K562 (cell line): ENCODE measurements around the gene LRIF1. TPM values are rescaled to one million over a fixed set of nuclear protein-coding genes. Genes with fewer than 3 reads are reported as not detected.

Experiments used
- ARID1B ChIP-seq: fragments of 450-650 bp; IDR thresholded peaks from 2 replicates; pipeline ENCODE4 v1.6.1; 2016; ENCODE audit warnings: antibody characterized with exemption, mild to moderate bottlenecking, inconsistent platforms
- ARID3A ChIP-seq: IDR thresholded peaks from 2 replicates; pipeline ENCODE4 v1.6.1; 2012; ENCODE audit warnings: low read depth, low read length, improper control_type of control experiment, borderline replicate concordance
- ATF1 ChIP-seq, 2 experiments: fragments of 450-650 bp in 1 of 2; IDR thresholded peaks; 2 replicates each; pipeline ENCODE4 v1.6.1; 2016; ENCODE audit warnings: missing compliant biosample characterization in 1 of 2, missing genetic modification characterization in 1 of 2
- E2F3 ChIP-seq: fragments of 250-450 bp; sonication (Bioruptor Pico); IDR thresholded peaks from 2 replicates; pipeline ENCODE4 v1.4.0; 2020; ENCODE audit warnings: mild to moderate bottlenecking
- ESRRB ChIP-seq: fragments of 250-450 bp; sonication (Bioruptor Pico); IDR thresholded peaks from 2 replicates; pipeline ENCODE4 v1.5.0; 2020; ENCODE audit warnings: mild to moderate bottlenecking, moderate library complexity, borderline replicate concordance
- FOXA3 ChIP-seq, 2 experiments: fragments of 450-650 bp in 1 of 2; sonication (generic) in 1 of 2; formaldehyde crosslinking; IDR thresholded peaks in 1 of 2; conservative IDR thresholded peaks in 1 of 2; 2 replicates each; pipeline versions ENCODE4 v1.4.0 to v1.8.0; 2020 to 2022; ENCODE audit warnings: mild to moderate bottlenecking in 2 of 2, missing genetic modification reagents in 1 of 2
- GABPA ChIP-seq: fragments of 200-800 bp; sonication (Bioruptor generic); conservative IDR thresholded peaks from 2 replicates; pipeline ENCODE4 v1.6.1; 2016; ENCODE audit warnings: low read depth, missing genetic modification characterization, missing compliant biosample characterization
- HDAC1 ChIP-seq, 2 experiments: fragments of 450-650 bp; IDR thresholded peaks; 2 replicates each; pipeline ENCODE4 v1.6.1; 2016 to 2017; ENCODE audit warnings: inconsistent platforms in 1 of 2, mild to moderate bottlenecking in 1 of 2, moderate library complexity in 1 of 2
- KLF1 ChIP-seq: fragments of 450-650 bp; IDR thresholded peaks from 2 replicates; pipeline ENCODE4 v1.6.1; 2016; ENCODE audit warnings: missing genetic modification characterization, missing compliant biosample characterization
- MCM2 ChIP-seq: fragments of 450-650 bp; IDR thresholded peaks from 2 replicates; pipeline ENCODE4 v1.6.1; 2017; ENCODE audit warnings: low read depth, mild to moderate bottlenecking
- MTA2 ChIP-seq: fragments of 450-650 bp; IDR thresholded peaks from 2 replicates; pipeline ENCODE4 v1.6.1; 2016; ENCODE audit warnings: low read depth
- NCOR1 ChIP-seq: fragments of 450-650 bp; IDR thresholded peaks from 2 replicates; pipeline ENCODE4 v1.6.1; 2016; ENCODE audit warnings: mild to moderate bottlenecking, moderate library complexity
- NFE2 ChIP-seq: IDR thresholded peaks from 2 replicates; pipeline ENCODE4 v1.6.1; 2014; ENCODE audit warnings: antibody characterized with exemption, low read depth
- NFRKB ChIP-seq: fragments of 450-650 bp; IDR thresholded peaks from 2 replicates; pipeline ENCODE4 v1.6.1; 2016; ENCODE audit warnings: low read depth
- POLR2A ChIP-seq: fragments of 450-650 bp; conservative IDR thresholded peaks from 2 replicates; pipeline ENCODE4 v1.6.1; 2016
- REST ChIP-seq, 2 experiments: fragments of 450-650 bp; formaldehyde crosslinking in 1 of 2; IDR thresholded peaks; 2 replicates each; pipeline versions ENCODE4 v1.4.0 to v1.6.1; 2014 to 2020; ENCODE audit warnings: mild to moderate bottlenecking in 2 of 2, borderline replicate concordance in 1 of 2, low read depth in 1 of 2
- TEAD1 ChIP-seq, 2 experiments: fragments of 450-650 bp in 1 of 2; sonication (generic) in 1 of 2; formaldehyde crosslinking; IDR thresholded peaks; 2 replicates each; pipeline versions ENCODE4 v1.4.0 to v1.8.0; 2020 to 2022; ENCODE audit warnings: mild to moderate bottlenecking in 2 of 2, missing genetic modification reagents in 1 of 2
- ZNF316 ChIP-seq: fragments of 450-650 bp; IDR thresholded peaks from 2 replicates; pipeline ENCODE4 v1.6.1; 2016
- polyA plus RNA-seq, 8 experiments: library from polyadenylated mRNA; depleted of rRNA in 4 of 8; stranded (reverse) in 5 of 8; unstranded in 3 of 8; fragments of >200 nt; fragmentation: Nextera tagmentation in 2 of 8; fragmentation: Illumina TruSeq in 1 of 8; extraction: Ambion mirVana in 2 of 8; extraction: Trizol in 1 of 8; gene quantifications; 2 replicates each; pipeline versions ENCODE4 v1.2.1 to v1.2.3, GENCODE V29; 2011 to 2014; ENCODE audit warnings: inconsistent platforms in 1 of 8, missing spikeins in 1 of 8
- total RNA-seq, 7 experiments: library from RNA; depleted of rRNA in 6 of 7; stranded (reverse); fragments of >200 nt in 6 of 7; fragmentation: Illumina TruSeq in 2 of 7; extraction: Trizol in 2 of 7; gene quantifications; 2 replicates each; pipeline versions ENCODE4 v1.2.1 to v1.2.3, GENCODE V29; 2011 to 2021; ENCODE audit warnings: low replicate concordance in 1 of 7

Gene LRIF1
- total and polyA plus RNA-seq, 9 of the 15 experiments (the other 6 are each of a cell fraction or from before 2014, with no cell fraction given): 35.6 to 88.8 (median 74.1) TPM

- TF ChIP-seq REST (IDR thresholded peaks at IDR 0.05; ENCODE audit: borderline replicate concordance) (peak; percentile 25; the same call in 1 of the 2 replicates), REST (CRISPR knock-in tag; IDR thresholded peaks at IDR 0.05; ENCODE audit: low read depth) (no peak), GABPA (peak; percentile 50), HDAC1 (IDR thresholded peaks at IDR 0.05) (peak in 1 of 2 experiments; percentile 30; a peak in 1 of 4 replicates), ATF1 (CRISPR knock-in tag; IDR thresholded peaks at IDR 0.05) (no peak), ATF1 (tag; IDR thresholded peaks at IDR 0.05) (peak; percentile 54), E2F3 (CRISPR knock-in tag) (0 out of 2 replicates have a peak, but pooled peaks have one; percentile 24), MTA2 (peak; percentile 31; the same call in 1 of the 2 replicates), MCM2 (no peak), NCOR1 (peak; percentile 74), KLF1 (peak; percentile 46; the same call in 1 of the 2 replicates), NFRKB (peak; percentile 93), ARID3A (peak; percentile 85; the same call in 1 of the 2 replicates), FOXA3 (CRISPR knock-in tag; conservative IDR thresholded peaks at IDR 0.05 in 1 of 2, IDR thresholded peaks at IDR 0.05 in 1 of 2) (0 out of 4 replicates have a peak, but pooled peaks of 1 of the 2 experiments have one; percentile 21), POLR2A (peak; percentile 50), ARID1B (peak; percentile 87), ZNF316 (peak; percentile 100), NFE2 (peak; percentile 100), ESRRB (no peak), TEAD1 (CRISPR knock-in tag; IDR thresholded peaks at IDR 0.05) (peak in 1 of 2 experiments; percentile 74; a peak in 2 of 4 replicates)
Measured at GRCh38 chr1:110916669-110917306, 46.9 kb downstream of the LRIF1 start (continued).
